ENCODE measurements around the gene PLEKHA6. TPM values are rescaled to one million over a fixed set of nuclear protein-coding genes. Genes with fewer than 3 reads are reported as not detected.

PLEKHA6 gene
- total RNA-seq, 1 experiment from 2014 or later, result 2.1 TPM

- Histone ChIP-seq H2BK20ac (ENCODE audit: low read depth, low read length, poor library complexity, severe bottlenecking) (no peak overlapping the region), H2BK15ac (ENCODE audit: low read depth, low read length) (no peak overlapping the region), H3K27me3 (ENCODE audit: insufficient read depth, low read length) (no peaks in the 10 kb centered on the region), H2BK5ac (ENCODE audit: insufficient read length, low read length) (no peak overlapping the region), H3K27ac (ENCODE audit: insufficient read length, low read depth, low read length) (no peak overlapping the region), H2AFZ (ENCODE audit: low read length) (no peak overlapping the region), H2BK12ac (ENCODE audit: insufficient read length, low read depth, low read length) (no peak overlapping the region), H3K4me1 (ENCODE audit: insufficient read depth, low read length) (no peaks in the 10 kb centered on the region), H3K18ac (ENCODE audit: insufficient read length, low read depth, low read length) (no peak overlapping the region), H3K79me1 (ENCODE audit: insufficient read depth, low read depth, low read length, poor library complexity, severe bottlenecking) (no peaks in the 10 kb centered on the region), H3K79me2 (ENCODE audit: insufficient read depth, low read length) (no peaks in the 10 kb centered on the region), H3K4ac (ENCODE audit: low read depth, low read length) (no peak overlapping the region), H4K20me1 (ENCODE audit: control insufficient read depth, insufficient read depth, insufficient read length) (peaks cover 2% of the 10 kb centered on the region), H3K9ac (ENCODE audit: extremely low read depth, insufficient read length, low read length) (no peak overlapping the region), H4K8ac (replicated peaks; ENCODE audit: insufficient read length, low read depth, low read length) (no peak overlapping the region), H3K4me2 (ENCODE audit: insufficient read depth, insufficient read length, low read length) (no peak overlapping the region), H3K23ac (ENCODE audit: insufficient read length, low read depth, low read length) (no peak overlapping the region), H3K9me3 (ENCODE audit: control insufficient read depth, low read depth, low read length) (no peaks in the 10 kb centered on the region), H3T11ph (ENCODE audit: low read length) (no peak overlapping the region), H2BK120ac (ENCODE audit: low read depth, low read length, poor library complexity, severe bottlenecking) (no peak overlapping the region), H2AK5ac (ENCODE audit: insufficient read length, low read length) (no peak overlapping the region), H3K14ac (ENCODE audit: insufficient read depth, low read length) (no peak overlapping the region), H3K56ac (ENCODE audit: insufficient read length, low read depth, low read length) (no peak overlapping the region), H4K91ac (ENCODE audit: insufficient read length, low read depth, low read length) (no peak overlapping the region), H4K5ac (ENCODE audit: insufficient read length, low read depth, low read length) (no peak overlapping the region), H3K23me2 (ENCODE audit: insufficient read length, low read depth, low read length, poor library complexity, severe bottlenecking) (no peaks in the 10 kb centered on the region)
- no peaks in the 10 kb centered on the region for H3K9me3 Mint-ChIP-seq
- no peak for DNase-seq
- H3K4me3 Mint-ChIP-seq, result no peak overlapping the region
- no peak for TF ChIP-seq CTCF (conservative IDR thresholded peaks at IDR 0.05)
- H3K36me3 Mint-ChIP-seq (ENCODE audit: insufficient read depth in 1 of 3, low read depth in 3 of 3), result no peaks in the 10 kb centered on the region; a peak in 2 of 7 replicates
- H3K4me1 Mint-ChIP-seq, result peaks cover 3 to 6% of the 10 kb centered on the region in 2 experiments
- H3K27ac Mint-ChIP-seq, result no peak overlapping the region
- H3K27me3 Mint-ChIP-seq (ENCODE audit: low read depth), result peaks cover 3% of the 10 kb centered on the region
- WGBS (ENCODE audit: extremely low coverage, insufficient read length, low lambda C conversion rate), result no CpG with 5 or more reads among the region's 9 CpGs
Observed at GRCh38 chr1:204267191-204267601, 92.5 kb downstream of the PLEKHA6 start.
